Hematopoietic multipotent progenitor cell (in vitro differentiated cells): ENCODE measurements around the gene URI1. TPM values are rescaled to one million over a fixed set of nuclear protein-coding genes. Genes with fewer than 3 reads are reported as not detected.
"Not testable (repeated sequence)": the region's sequence is repeated elsewhere in the genome, so short reads cannot be mapped to it uniquely, and the experiment has no call there.

ENCODE experiments used
- DNase-seq, 3 donors: peaks; one replicate each; pipeline ENCODE4 v3.0.0-alpha.2; 2011 to 2015; ENCODE audit warnings: low read depth in 2 of 3, low spot score in 2 of 3
- total RNA-seq: library from RNA; depleted of rRNA; stranded (reverse); fragments of >200 nt; gene quantifications from one replicate; pipeline ENCODE4 v1.2.3, GENCODE V29; 2012

URI1 gene
- total RNA-seq, 1 donor, result 27.5 TPM

GRCh38 chr19:30011051-30011578, 69.1 kb downstream of the URI1 start:
- DNase-seq, result no peak

- DNase-seq, result no peak
These were observed 72.7 kb downstream of the URI1 start for GRCh38 chr19:30014770-30015169.

- DNase-seq, result no peak
These were observed 75.1 kb downstream of the URI1 start for GRCh38 chr19:30017172-30017571.

- DNase-seq, result no peak
These were observed 78.2 kb downstream of the URI1 start for GRCh38 chr19:30020189-30020588.

GRCh38 chr19:30022659-30023058, 80.6 kb downstream of the URI1 start:
- DNase-seq, result no peak

GRCh38 chr19:30023330-30023729, 81.3 kb downstream of the URI1 start:
- no peak for DNase-seq

GRCh38 chr19:30024091-30024490, 82.1 kb downstream of the URI1 start:
- DNase-seq, result no peak

- DNase-seq, result no peak
These were observed 84.9 kb downstream of the URI1 start for GRCh38 chr19:30026933-30027332.

GRCh38 chr19:30028118-30028991, 86.3 kb downstream of the URI1 start:
- DNase-seq, result no peak

- no peak for DNase-seq
These were observed 86.9 kb downstream of the URI1 start for GRCh38 chr19:30028992-30029343.

GRCh38 chr19:30029721-30030510, 87.9 kb downstream of the URI1 start:
- DNase-seq, result no peak

GRCh38 chr19:30034321-30034720, 92.3 kb downstream of the URI1 start:
- no peak for DNase-seq

GRCh38 chr19:30036154-30037129, 94.4 kb downstream of the URI1 start:
- no peak for DNase-seq

GRCh38 chr19:30037835-30038234, 95.8 kb downstream of the URI1 start:
- no peak for DNase-seq

GRCh38 chr19:30041931-30042330, 99.9 kb downstream of the URI1 start:
- DNase-seq, result not testable (repeated sequence)

GRCh38 chr19:30043008-30043407, 101.0 kb downstream of the URI1 start:
- not testable (repeated sequence) for DNase-seq

- no peak for DNase-seq
These were observed 102.5 kb downstream of the URI1 start for GRCh38 chr19:30044273-30045248.

GRCh38 chr19:30046522-30046921, 104.5 kb downstream of the URI1 start:
- peak in 2 of 3 donors; percentile 92 to 97 for DNase-seq

GRCh38 chr19:30047432-30047831, 105.4 kb downstream of the URI1 start:
- DNase-seq, result peak in 2 of 3 donors; percentile 7 to 17
